Left ventricle myocardium inferior (tissue), 1 donor: ENCODE results near the gene TEX11. TPM values are rescaled to one million over a fixed set of nuclear protein-coding genes. Genes with fewer than 3 reads are reported as not detected.
"Not testable (repeated sequence)": the region's sequence is repeated elsewhere in the genome, so short reads cannot be mapped to it uniquely, and the experiment has no call there.

Source experiments
- DNase-seq: peaks from one replicate; pipeline ENCODE4 v3.0.0-alpha.2; 2020
- H3K27ac ChIP-seq: fragments of 200-600 bp; replicated peaks from 2 replicates; pipeline ENCODE4 v1.8.0; 2021
- H3K27me3 ChIP-seq: fragments of 200-600 bp; 2 replicates; pipeline ENCODE4 v1.8.0; 2021; ENCODE audit warnings: low read depth
- H3K36me3 ChIP-seq: fragments of 200-600 bp; 2 replicates; pipeline ENCODE4 v1.8.0; 2021
- H3K4me1 ChIP-seq: fragments of 200-600 bp; 2 replicates; pipeline ENCODE4 v1.8.0; 2021
- H3K4me3 ChIP-seq: fragments of 200-600 bp; 2 replicates; pipeline ENCODE4 v1.8.0; 2021; ENCODE audit warnings: mild to moderate bottlenecking, moderate library complexity
- H3K9me3 ChIP-seq: fragments of 200-600 bp; replicated peaks from 2 replicates; pipeline ENCODE4 v1.8.0; 2021
- intact Hi-C: fragments of 100-400 bp; cut with micrococcal nuclease; formaldehyde crosslinking; loops from one replicate; pipeline ENCODE4 v1.11.0; 2022
- total RNA-seq: library from RNA; stranded (reverse); fragmentation: NEBNext Ultra II Directional; extraction: Animal tissue kit (Norgen Biotek cat#: 25700); gene quantifications from one replicate; pipeline ENCODE4 v1.2.1, GENCODE V29; 2021
- TF ChIP-seq, protein P1 (sequence below): fragments of 200-600 bp; IDR thresholded peaks from 2 replicates; pipeline ENCODE4 v1.8.0; 2021; ENCODE audit warnings: antibody characterized with exemption, mild to moderate bottlenecking, borderline replicate concordance
- donor health status: DM: no; HTN: yes; CAD: no; lungs with severe emphysema.

The TEX11 gene
- total RNA-seq, 1 donor from 2014 or later = not detected

DNA sequence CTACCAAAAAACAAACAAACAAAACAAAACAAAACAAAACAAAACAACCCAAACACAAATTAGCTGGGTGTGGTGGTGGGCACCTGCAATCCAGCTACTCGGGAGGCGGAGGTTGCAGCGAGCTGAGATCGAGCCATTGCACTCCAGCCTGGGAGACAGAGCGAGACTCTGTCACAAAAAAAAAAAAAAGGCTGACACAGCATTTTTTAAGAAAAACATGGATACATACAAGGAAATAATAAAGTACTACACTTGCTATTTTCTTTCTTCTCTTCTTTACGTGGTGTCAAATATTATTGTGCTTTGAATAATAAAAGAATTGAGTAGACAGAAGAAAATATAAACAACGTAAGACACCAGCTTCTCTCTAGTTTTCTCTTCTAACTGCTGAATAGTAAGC is 73.9 kb downstream of the TEX11 start:
- no peaks in the 10 kb centered on the region for H3K27me3 ChIP-seq
- no peaks in the 10 kb centered on the region for H3K9me3 ChIP-seq
- no peaks in the 10 kb centered on the region for H3K36me3 ChIP-seq
- TF ChIP-seq, protein P1, sequence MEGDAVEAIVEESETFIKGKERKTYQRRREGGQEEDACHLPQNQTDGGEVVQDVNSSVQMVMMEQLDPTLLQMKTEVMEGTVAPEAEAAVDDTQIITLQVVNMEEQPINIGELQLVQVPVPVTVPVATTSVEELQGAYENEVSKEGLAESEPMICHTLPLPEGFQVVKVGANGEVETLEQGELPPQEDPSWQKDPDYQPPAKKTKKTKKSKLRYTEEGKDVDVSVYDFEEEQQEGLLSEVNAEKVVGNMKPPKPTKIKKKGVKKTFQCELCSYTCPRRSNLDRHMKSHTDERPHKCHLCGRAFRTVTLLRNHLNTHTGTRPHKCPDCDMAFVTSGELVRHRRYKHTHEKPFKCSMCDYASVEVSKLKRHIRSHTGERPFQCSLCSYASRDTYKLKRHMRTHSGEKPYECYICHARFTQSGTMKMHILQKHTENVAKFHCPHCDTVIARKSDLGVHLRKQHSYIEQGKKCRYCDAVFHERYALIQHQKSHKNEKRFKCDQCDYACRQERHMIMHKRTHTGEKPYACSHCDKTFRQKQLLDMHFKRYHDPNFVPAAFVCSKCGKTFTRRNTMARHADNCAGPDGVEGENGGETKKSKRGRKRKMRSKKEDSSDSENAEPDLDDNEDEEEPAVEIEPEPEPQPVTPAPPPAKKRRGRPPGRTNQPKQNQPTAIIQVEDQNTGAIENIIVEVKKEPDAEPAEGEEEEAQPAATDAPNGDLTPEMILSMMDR = no peak
- H3K4me3 ChIP-seq = no peak overlapping the region
- intact Hi-C loops = no loop called here
- no peak for DNase-seq
- H3K27ac ChIP-seq = no peak overlapping the region
- H3K4me1 ChIP-seq = no peaks in the 10 kb centered on the region

DNA sequence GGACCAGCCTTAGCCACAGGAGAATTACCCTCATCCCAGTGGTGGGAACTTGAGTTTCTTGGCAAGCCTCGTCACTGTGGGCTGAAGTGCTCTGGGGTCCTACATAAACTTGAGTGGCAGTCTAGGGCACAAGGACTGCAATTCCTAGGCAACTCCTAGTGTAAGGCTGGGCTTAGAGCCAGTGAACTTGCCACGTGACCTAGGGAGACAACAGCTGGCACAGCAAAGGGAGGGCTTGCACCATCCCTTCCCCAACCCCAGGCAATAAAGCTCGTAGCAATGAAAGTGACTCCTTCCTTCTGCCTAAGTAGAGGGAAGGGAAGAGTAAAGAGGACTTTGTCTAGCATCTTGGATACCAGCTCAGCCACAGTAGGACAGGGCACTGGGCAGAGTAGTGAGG is 81.8 kb downstream of the TEX11 start:
- DNase-seq = no peak
- no peaks in the 10 kb centered on the region for H3K27me3 ChIP-seq
- H3K9me3 ChIP-seq = no peaks in the 10 kb centered on the region
- TF ChIP-seq, protein P1 = no peak
- no peak overlapping the region for H3K27ac ChIP-seq
- H3K4me3 ChIP-seq = no peak overlapping the region
- intact Hi-C loops = no loop called here
- no peaks in the 10 kb centered on the region for H3K4me1 ChIP-seq
- H3K36me3 ChIP-seq = no peaks in the 10 kb centered on the region

DNA sequence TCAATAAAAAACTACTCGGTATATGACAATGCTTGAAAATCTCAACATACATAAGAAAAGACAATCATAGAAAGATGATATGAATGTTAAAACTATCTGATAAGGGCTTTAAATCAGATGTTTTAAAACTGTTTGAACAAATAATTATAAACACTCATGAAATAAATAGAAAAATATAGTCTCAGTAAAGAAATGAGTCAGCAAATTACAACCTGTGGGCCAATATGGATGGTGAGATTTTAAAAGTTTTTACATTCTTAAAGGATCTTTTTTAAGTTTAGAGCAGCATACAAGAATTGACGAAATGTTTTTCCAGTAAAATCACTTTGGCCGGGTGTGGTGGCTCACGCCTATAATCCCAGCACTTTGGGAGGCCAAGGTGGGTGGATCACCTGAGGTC is 83.1 kb downstream of the TEX11 start:
- intact Hi-C loops = no loop called here
- Histone ChIP-seq H3K27ac (no peak overlapping the region), H3K9me3 (peaks cover 2% of the 10 kb centered on the region), H3K4me3 (no peak overlapping the region), H3K27me3 (no peaks in the 10 kb centered on the region), H3K36me3 (no peaks in the 10 kb centered on the region), H3K4me1 (no peaks in the 10 kb centered on the region)
- TF ChIP-seq, protein P1 = no peak
- no peak for DNase-seq

DNA sequence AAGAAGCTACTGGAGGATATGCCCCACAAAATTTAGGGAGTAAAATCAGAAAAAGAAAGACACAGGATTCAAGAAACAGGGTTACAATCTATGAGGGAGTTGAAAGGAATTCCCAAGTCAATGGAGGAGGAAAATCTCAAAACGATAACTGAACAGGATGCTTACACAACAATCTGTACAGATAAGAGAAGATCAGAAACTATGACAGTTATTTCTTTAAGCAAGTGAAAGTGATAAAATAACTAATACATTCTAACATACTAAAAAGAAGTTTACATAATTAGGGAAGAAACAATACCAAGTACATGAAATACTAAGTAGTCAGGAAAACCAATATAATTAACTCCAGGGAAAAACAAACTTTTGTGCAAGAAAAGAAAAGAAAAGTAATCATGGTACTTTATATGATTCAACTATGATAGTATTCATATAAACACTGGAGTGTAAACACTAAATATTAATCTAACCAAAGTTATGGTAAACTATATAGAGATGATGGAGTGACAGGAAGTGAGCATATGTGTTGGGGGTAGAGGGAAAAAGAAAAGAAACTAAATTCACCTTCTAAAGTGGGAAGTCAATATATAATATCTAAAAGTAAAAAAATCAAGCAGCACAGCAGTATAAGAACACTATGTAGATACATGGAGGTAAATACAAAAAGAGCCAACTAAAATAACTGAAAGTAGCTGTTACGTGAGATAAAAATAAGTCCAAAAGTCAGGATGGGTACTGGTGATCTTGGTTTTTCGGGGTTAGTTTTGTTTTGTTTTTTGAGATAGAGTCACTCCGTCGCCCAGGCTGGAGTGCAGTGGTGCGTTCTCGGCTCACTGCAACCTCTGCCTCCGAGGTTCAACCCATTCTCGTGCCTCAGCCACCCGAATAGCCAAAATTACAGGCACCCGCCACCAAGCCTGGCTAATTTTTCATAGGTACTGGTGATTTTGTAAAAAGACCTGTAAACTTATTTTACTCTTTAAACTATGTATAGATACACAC is 99.3 kb downstream of the TEX11 start:
- Histone ChIP-seq H3K36me3 (no peaks in the 10 kb centered on the region), H3K27ac (no peak overlapping the region), H3K27me3 (no peaks in the 10 kb centered on the region), H3K4me3 (no peak overlapping the region), H3K9me3 (no peaks in the 10 kb centered on the region), H3K4me1 (no peaks in the 10 kb centered on the region)
- TF ChIP-seq, protein P1 = no peak
- DNase-seq = no peak
- intact Hi-C loops = no loop called here

DNA sequence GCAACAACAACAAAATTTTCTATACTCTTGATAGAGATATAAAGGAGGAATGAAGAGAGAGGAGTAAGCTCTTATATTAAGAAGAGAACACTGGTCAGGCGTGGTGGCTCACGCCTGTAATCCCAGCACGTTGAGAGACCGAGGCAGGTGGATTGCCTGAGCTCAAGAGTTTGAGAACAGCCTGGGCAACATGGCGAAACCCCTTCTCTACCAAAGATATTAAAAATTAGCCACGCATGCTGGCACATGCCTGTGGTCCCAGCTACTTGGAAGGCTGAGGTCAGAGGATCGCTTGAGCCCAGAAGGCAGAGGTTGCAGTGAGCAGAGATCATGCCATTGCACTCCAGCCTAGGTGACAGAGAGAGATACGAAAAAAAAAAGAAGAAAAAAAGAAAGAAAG is 102.4 kb downstream of the TEX11 start:
- Histone ChIP-seq H3K27me3 (no peaks in the 10 kb centered on the region), H3K9me3 (no peaks in the 10 kb centered on the region), H3K27ac (no peak overlapping the region), H3K4me3 (no peak overlapping the region), H3K4me1 (no peaks in the 10 kb centered on the region), H3K36me3 (no peaks in the 10 kb centered on the region)
- no peak for DNase-seq
- intact Hi-C loops = no loop called here
- TF ChIP-seq, protein P1 = no peak

DNA sequence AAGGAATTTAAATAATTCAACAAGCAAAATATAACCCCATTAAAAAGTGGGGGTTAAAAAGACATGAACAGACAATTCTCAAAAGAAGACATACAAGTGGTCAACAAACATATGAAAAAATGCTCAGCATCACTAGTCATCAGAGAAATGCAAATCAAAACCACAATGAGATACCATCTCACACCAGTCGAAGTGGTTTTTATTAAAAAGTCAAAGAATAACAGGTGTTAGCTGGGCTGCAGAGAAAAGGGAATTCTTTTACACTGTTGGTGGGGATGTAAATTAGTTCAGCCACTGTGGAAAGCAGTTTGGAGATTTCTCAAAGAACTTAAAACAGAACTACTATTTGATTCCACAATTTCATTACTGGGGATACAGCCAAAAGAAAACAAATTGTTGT is 111.8 kb downstream of the TEX11 start:
- H3K27me3 ChIP-seq, H3K4me3 ChIP-seq, intact Hi-C loops, DNase-seq, H3K27ac ChIP-seq, H3K36me3 ChIP-seq, H3K4me1 ChIP-seq, H3K9me3 ChIP-seq: not testable (repeated sequence)
